ENCODE results near the gene ITGAX.

Gene ITGAX

GRCh38 chr16:31344712-31345111, 10.3 kb upstream of the ITGAX start:
- no peaks in the 10 kb centered on the region for H3K36me3 ChIP-seq (replicated peaks; ENCODE audit: insufficient read depth, low read length)
- no peaks in the 10 kb centered on the region for H3K9me2 ChIP-seq (replicated peaks; ENCODE audit: insufficient read depth, low read length)
- DNase-seq: peak; percentile 16
- 0 out of 2 replicates have a peak overlapping the region, but pooled peaks have one; percentile 34 for H3K4me3 ChIP-seq (ENCODE audit: low read length)
- H4K20me1 ChIP-seq (ENCODE audit: insufficient read depth, low read length): no peaks in the 10 kb centered on the region
- TF ChIP-seq EZH2phosphoT487 (IDR thresholded peaks at IDR 0.05; ENCODE audit: low read length) (no peak), CTCF (IDR thresholded peaks at IDR 0.05; ENCODE audit: low read length) (no peak), EZH2 (optimal IDR thresholded peaks at IDR 0.05; ENCODE audit: low read depth, low read length) (no peak)
- no peaks in the 10 kb centered on the region for H3K4me1 ChIP-seq (ENCODE audit: low read length)
- no peaks in the 10 kb centered on the region for H3K79me2 ChIP-seq (ENCODE audit: low read length)
- H2AFZ ChIP-seq (ENCODE audit: low read length): no peak overlapping the region
- no peaks in the 10 kb centered on the region for H3K9me3 ChIP-seq (replicated peaks; ENCODE audit: insufficient read depth, low read length)
- H3K27me3 ChIP-seq (replicated peaks; ENCODE audit: insufficient read depth, low read length): peaks cover 45% of the 10 kb centered on the region
- no peak overlapping the region for H3K9ac ChIP-seq (ENCODE audit: low read length)
- H3K4me2 ChIP-seq (ENCODE audit: low read depth, low read length): peak overlapping the region; percentile 67; the same call in 1 of the 2 replicates
- H3F3A ChIP-seq (ENCODE audit: insufficient read depth, low read length): no peaks in the 10 kb centered on the region
- no peak overlapping the region for H3K27ac ChIP-seq (ENCODE audit: low read length)

GRCh38 chr16:31347445-31347844, 7.5 kb upstream of the ITGAX start:
- no peaks in the 10 kb centered on the region for H3K9me3 ChIP-seq (replicated peaks; ENCODE audit: insufficient read depth, low read length)
- H3K36me3 ChIP-seq (replicated peaks; ENCODE audit: insufficient read depth, low read length): no peaks in the 10 kb centered on the region
- no peaks in the 10 kb centered on the region; the same call in 1 of the 2 replicates for H3K4me1 ChIP-seq (ENCODE audit: low read length)
- H3K4me2 ChIP-seq (ENCODE audit: low read depth, low read length): no peak overlapping the region
- TF ChIP-seq EZH2 (optimal IDR thresholded peaks at IDR 0.05; ENCODE audit: low read depth, low read length): no peak
- H3K9ac ChIP-seq (ENCODE audit: low read length): no peak overlapping the region
- H4K20me1 ChIP-seq (ENCODE audit: insufficient read depth, low read length): no peaks in the 10 kb centered on the region
- no peak overlapping the region for H2AFZ ChIP-seq (ENCODE audit: low read length)
- H3K9me2 ChIP-seq (replicated peaks; ENCODE audit: insufficient read depth, low read length): no peaks in the 10 kb centered on the region
- H3K27ac ChIP-seq (ENCODE audit: low read length): no peak overlapping the region
- H3K79me2 ChIP-seq (ENCODE audit: low read length): no peaks in the 10 kb centered on the region
- DNase-seq: no peak
- peaks cover 72% of the 10 kb centered on the region for H3K27me3 ChIP-seq (replicated peaks; ENCODE audit: insufficient read depth, low read length)
- no peak overlapping the region for H3K4me3 ChIP-seq (ENCODE audit: low read length)
- no peaks in the 10 kb centered on the region for H3F3A ChIP-seq (ENCODE audit: insufficient read depth, low read length)

GRCh38 chr16:31348579-31348978, 6.4 kb upstream of the ITGAX start:
- Histone ChIP-seq H3K9ac (ENCODE audit: low read length) (no peak overlapping the region), H2AFZ (ENCODE audit: low read length) (no peak overlapping the region), H3K4me1 (ENCODE audit: low read length) (no peaks in the 10 kb centered on the region; the same call in 1 of the 2 replicates), H3K9me2 (replicated peaks; ENCODE audit: insufficient read depth, low read length) (no peaks in the 10 kb centered on the region), H3K4me3 (ENCODE audit: low read length) (no peak overlapping the region), H4K20me1 (ENCODE audit: insufficient read depth, low read length) (no peaks in the 10 kb centered on the region), H3K27me3 (replicated peaks; ENCODE audit: insufficient read depth, low read length) (peaks cover 80% of the 10 kb centered on the region), H3K27ac (ENCODE audit: low read length) (no peak overlapping the region), H3K79me2 (ENCODE audit: low read length) (no peaks in the 10 kb centered on the region), H3K4me2 (ENCODE audit: low read depth, low read length) (no peak overlapping the region), H3F3A (ENCODE audit: insufficient read depth, low read length) (no peaks in the 10 kb centered on the region), H3K9me3 (replicated peaks; ENCODE audit: insufficient read depth, low read length) (no peaks in the 10 kb centered on the region), H3K36me3 (replicated peaks; ENCODE audit: insufficient read depth, low read length) (no peaks in the 10 kb centered on the region)
- no peak for TF ChIP-seq EZH2 (optimal IDR thresholded peaks at IDR 0.05; ENCODE audit: low read depth, low read length)
- TF ChIP-seq CTCF (IDR thresholded peaks at IDR 0.05; ENCODE audit: low read length): no peak
- TF ChIP-seq EZH2phosphoT487 (IDR thresholded peaks at IDR 0.05; ENCODE audit: low read length): no peak
- no peak for DNase-seq

GRCh38 chr16:31350275-31351005, 4.5 kb upstream of the ITGAX start:
- H3K9me2 ChIP-seq (replicated peaks; ENCODE audit: insufficient read depth, low read length): no peaks in the 10 kb centered on the region
- no peak overlapping the region for H3K27ac ChIP-seq (ENCODE audit: low read length)
- H4K20me1 ChIP-seq (ENCODE audit: insufficient read depth, low read length): no peaks in the 10 kb centered on the region
- no peak overlapping the region for H3K9ac ChIP-seq (ENCODE audit: low read length)
- H2AFZ ChIP-seq (ENCODE audit: low read length): no peak overlapping the region
- DNase-seq: no peak
- H3K36me3 ChIP-seq (replicated peaks; ENCODE audit: insufficient read depth, low read length): no peaks in the 10 kb centered on the region
- no peaks in the 10 kb centered on the region for H3K79me2 ChIP-seq (ENCODE audit: low read length)
- no peaks in the 10 kb centered on the region for H3K9me3 ChIP-seq (replicated peaks; ENCODE audit: insufficient read depth, low read length)
- TF ChIP-seq CTCF (IDR thresholded peaks at IDR 0.05; ENCODE audit: low read length): no peak
- no peak for TF ChIP-seq EZH2 (optimal IDR thresholded peaks at IDR 0.05; ENCODE audit: low read depth, low read length)
- no peak for TF ChIP-seq EZH2phosphoT487 (IDR thresholded peaks at IDR 0.05; ENCODE audit: low read length)
- H3F3A ChIP-seq (ENCODE audit: insufficient read depth, low read length): no peaks in the 10 kb centered on the region
- no peak overlapping the region for H3K4me2 ChIP-seq (ENCODE audit: low read depth, low read length)
- no peak overlapping the region for H3K4me3 ChIP-seq (ENCODE audit: low read length)
- peaks cover 84% of the 10 kb centered on the region for H3K27me3 ChIP-seq (replicated peaks; ENCODE audit: insufficient read depth, low read length)
- H3K4me1 ChIP-seq (ENCODE audit: low read length): no peaks in the 10 kb centered on the region; the same call in 1 of the 2 replicates
